Peyer's patch (tissue), 4 donors: ENCODE results near the gene RND3.

Experiments used
- POLR2A ChIP-seq, 2 donors: fragments of 450-650 bp; IDR thresholded peaks; one replicate each; pipeline ENCODE4 v1.5.1; 2017; ENCODE audit warnings: antibody characterized with exemption in 2 of 2, mild to moderate bottlenecking in 2 of 2, moderate library complexity in 2 of 2
- TF ChIP-seq, protein P1 (sequence below), 6 experiments: fragments of 450-650 bp in 4 of 6; fragments of 200-600 bp in 2 of 6; sonication (generic) in 1 of 6; IDR thresholded peaks; one replicate each; pipeline ENCODE4 v1.5.1; 2017 to 2019; ENCODE audit warnings: antibody characterized with exemption in 6 of 6, mild to moderate bottlenecking in 3 of 6, moderate library complexity in 1 of 6

DNA sequence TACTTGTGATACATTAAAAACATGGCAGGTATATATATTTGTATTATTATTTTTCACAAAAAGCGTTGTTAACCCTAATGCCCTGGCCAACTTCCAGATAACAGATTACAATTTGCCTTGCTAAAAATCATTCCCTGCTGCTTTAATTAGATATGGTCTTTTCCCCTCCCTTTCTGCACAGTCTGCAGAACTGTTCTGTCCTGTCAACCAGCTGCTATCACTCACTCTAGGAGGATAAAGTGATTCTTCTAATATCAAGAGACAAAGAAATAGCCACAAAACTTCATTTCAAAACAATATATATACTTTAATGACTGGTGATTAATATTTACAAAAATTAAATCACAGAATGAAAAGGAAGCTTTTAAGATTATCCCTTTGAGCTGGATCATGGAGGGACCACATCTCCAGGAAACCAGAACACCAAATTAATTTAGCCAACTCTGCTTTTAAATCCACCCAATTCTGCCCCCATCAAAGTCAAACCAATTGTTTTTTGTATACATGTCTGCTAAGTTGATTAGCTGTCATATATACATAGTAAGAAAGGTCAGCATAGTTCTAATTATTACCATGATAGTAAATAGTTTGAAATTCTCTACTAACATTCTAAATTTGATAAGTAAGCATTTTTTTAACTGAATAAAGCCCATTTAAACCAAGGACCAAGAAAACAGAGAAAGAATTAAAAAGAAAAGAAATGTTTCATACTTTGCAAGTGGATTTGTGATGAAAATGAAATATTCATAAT lies 55.7 kb downstream of the RND3 start:
- no peak for TF ChIP-seq POLR2A (IDR thresholded peaks at IDR 0.05)
- TF ChIP-seq, protein P1, sequence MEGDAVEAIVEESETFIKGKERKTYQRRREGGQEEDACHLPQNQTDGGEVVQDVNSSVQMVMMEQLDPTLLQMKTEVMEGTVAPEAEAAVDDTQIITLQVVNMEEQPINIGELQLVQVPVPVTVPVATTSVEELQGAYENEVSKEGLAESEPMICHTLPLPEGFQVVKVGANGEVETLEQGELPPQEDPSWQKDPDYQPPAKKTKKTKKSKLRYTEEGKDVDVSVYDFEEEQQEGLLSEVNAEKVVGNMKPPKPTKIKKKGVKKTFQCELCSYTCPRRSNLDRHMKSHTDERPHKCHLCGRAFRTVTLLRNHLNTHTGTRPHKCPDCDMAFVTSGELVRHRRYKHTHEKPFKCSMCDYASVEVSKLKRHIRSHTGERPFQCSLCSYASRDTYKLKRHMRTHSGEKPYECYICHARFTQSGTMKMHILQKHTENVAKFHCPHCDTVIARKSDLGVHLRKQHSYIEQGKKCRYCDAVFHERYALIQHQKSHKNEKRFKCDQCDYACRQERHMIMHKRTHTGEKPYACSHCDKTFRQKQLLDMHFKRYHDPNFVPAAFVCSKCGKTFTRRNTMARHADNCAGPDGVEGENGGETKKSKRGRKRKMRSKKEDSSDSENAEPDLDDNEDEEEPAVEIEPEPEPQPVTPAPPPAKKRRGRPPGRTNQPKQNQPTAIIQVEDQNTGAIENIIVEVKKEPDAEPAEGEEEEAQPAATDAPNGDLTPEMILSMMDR (IDR thresholded peaks at IDR 0.05): no peak
